GM23338 (cell line): Measurements from ENCODE around the gene PLEKHM2. TPM values are rescaled to one million over a fixed set of nuclear protein-coding genes. Genes with fewer than 3 reads are reported as not detected.
A peak's percentile ranks its signal among the peaks of the same experiment; 100 is the strongest.

Source experiments
- ATAC-seq: fragments of 200-7000 bp; cut with Tn5 transposase; 3 replicates; pipeline ENCODE4 v1.9.1; 2020
- DNase-seq: peaks from one replicate; pipeline ENCODE4 v3.0.0-alpha.2; 2015; ENCODE audit warnings: low spot score
- H2AFZ ChIP-seq: fragments of 200-600 bp; sonication (generic); 2 replicates; pipeline ENCODE4 v1.8.0; 2016; ENCODE audit warnings: antibody characterized with exemption, mild to moderate bottlenecking, moderate library complexity
- H3F3A ChIP-seq: fragments of 200-600 bp; sonication (generic); replicated peaks from 2 replicates; pipeline ENCODE4 v1.8.0; 2017; ENCODE audit warnings: antibody characterized with exemption, mixed run types, low read depth
- H3K27ac ChIP-seq: fragments of 200-600 bp; sonication (generic); 2 replicates; pipeline ENCODE4 v1.6.1; 2016; ENCODE audit warnings: low read depth
- H3K27me3 ChIP-seq: fragments of 200-600 bp; sonication (generic); 2 replicates; pipeline ENCODE4 v1.8.0; 2016; ENCODE audit warnings: mild to moderate bottlenecking, mixed run types, moderate library complexity; ENCODE audit not compliant: insufficient read depth
- H3K36me3 ChIP-seq: fragments of 200-600 bp; sonication (generic); 2 replicates; pipeline ENCODE4 v1.8.0; 2016; ENCODE audit warnings: mild to moderate bottlenecking; ENCODE audit not compliant: insufficient read depth
- H3K4me1 ChIP-seq: fragments of 200-600 bp; sonication (generic); 2 replicates; pipeline ENCODE4 v1.8.0; 2016; ENCODE audit warnings: mild to moderate bottlenecking, moderate library complexity; ENCODE audit not compliant: insufficient read depth
- H3K4me2 ChIP-seq: fragments of 200-600 bp; sonication (generic); 2 replicates; pipeline ENCODE4 v1.7.1; 2017; ENCODE audit warnings: mixed run types
- H3K4me3 ChIP-seq: fragments of 200-600 bp; sonication (generic); 2 replicates; pipeline ENCODE4 v1.6.1; 2016; ENCODE audit warnings: mixed run types
- H3K79me2 ChIP-seq: fragments of 200-600 bp; sonication (generic); replicated peaks from 2 replicates; pipeline ENCODE4 v1.8.0; 2017; ENCODE audit warnings: mild to moderate bottlenecking; ENCODE audit not compliant: insufficient read depth
- H3K9me2 ChIP-seq: fragments of 200-600 bp; sonication (generic); 2 replicates; pipeline ENCODE4 v1.8.0; 2017; ENCODE audit not compliant: insufficient read depth
- H4K20me1 ChIP-seq: fragments of 200-600 bp; sonication (generic); replicated peaks from 2 replicates; pipeline ENCODE4 v1.8.0; 2017; ENCODE audit warnings: mild to moderate bottlenecking; ENCODE audit not compliant: insufficient read depth
- H3K27ac Mint-ChIP-seq: 2 replicates; pipeline ENCODE4 v1.8.0; 2020; ENCODE audit warnings: inconsistent platforms, mild to moderate bottlenecking, moderate library complexity, mixed read lengths
- H3K27me3 Mint-ChIP-seq: 3 replicates; pipeline ENCODE4 v1.8.0; 2022; ENCODE audit warnings: low read depth, mild to moderate bottlenecking, moderate library complexity, mixed read lengths, inconsistent platforms; ENCODE audit not compliant: insufficient read depth, poor library complexity
- H3K36me3 Mint-ChIP-seq: 3 replicates; pipeline ENCODE4 v1.8.0; 2021; ENCODE audit warnings: low read depth, mild to moderate bottlenecking, inconsistent platforms, moderate library complexity, mixed read lengths
- H3K4me1 Mint-ChIP-seq: 3 replicates; pipeline ENCODE4 v1.8.0; 2020; ENCODE audit warnings: mild to moderate bottlenecking, inconsistent platforms, mixed read lengths
- H3K4me3 Mint-ChIP-seq: 3 replicates; pipeline ENCODE4 v1.8.0; 2021; ENCODE audit warnings: moderate library complexity, mild to moderate bottlenecking, inconsistent platforms, mixed read lengths
- H3K9me3 Mint-ChIP-seq: 3 replicates; pipeline ENCODE4 v1.8.0; 2020; ENCODE audit warnings: moderate library complexity, mild to moderate bottlenecking, inconsistent platforms, mixed read lengths
- CREB1 ChIP-seq: fragments of 250-450 bp; sonication (Bioruptor Pico); IDR thresholded peaks from 2 replicates; pipeline ENCODE4 v1.5.0; 2020; ENCODE audit warnings: low read depth, mild to moderate bottlenecking, moderate library complexity
- CTCF ChIP-seq, 2 experiments: fragments of 200-600 bp in 1 of 2; sonication (generic) in 1 of 2; conservative IDR thresholded peaks; 2 replicates each; pipeline versions ENCODE4 v1.5.1 to v1.6.1; 2016 to 2017; ENCODE audit warnings: antibody characterized with exemption in 2 of 2, low read depth in 2 of 2, mild to moderate bottlenecking in 2 of 2, moderate library complexity in 1 of 2
- ETS1 ChIP-seq: IDR thresholded peaks from 2 replicates; pipeline ENCODE4 v1.6.1; 2016; ENCODE audit warnings: antibody characterized with exemption
- EZH2 ChIP-seq: fragments of 200-600 bp; sonication (generic); IDR thresholded peaks from one replicate; pipeline ENCODE4 v1.8.0; 2017; ENCODE audit warnings: antibody characterized with exemption, mild to moderate bottlenecking, low read depth; ENCODE audit not compliant: unreplicated experiment
- EZH2phosphoT487 ChIP-seq: fragments of 200-600 bp; sonication (generic); IDR thresholded peaks from one replicate; pipeline ENCODE4 v1.8.1; 2018; ENCODE audit warnings: antibody characterized with exemption; ENCODE audit not compliant: unreplicated experiment
- JUNB ChIP-seq: IDR thresholded peaks from one replicate; pipeline ENCODE4 v1.6.1; 2016; ENCODE audit warnings: antibody characterized with exemption; ENCODE audit not compliant: unreplicated experiment
- NANOG ChIP-seq: IDR thresholded peaks from 2 replicates; pipeline ENCODE4 v1.6.1; 2016; ENCODE audit warnings: antibody characterized with exemption, borderline replicate concordance
- POLR2AphosphoS5 ChIP-seq: IDR thresholded peaks from 2 replicates; pipeline ENCODE4 v1.6.1; 2016; ENCODE audit warnings: antibody characterized with exemption, low read depth
- REST ChIP-seq: IDR thresholded peaks from one replicate; pipeline ENCODE4 v1.6.1; 2018; ENCODE audit warnings: antibody characterized with exemption; ENCODE audit not compliant: unreplicated experiment
- STAT1 ChIP-seq: IDR thresholded peaks from one replicate; pipeline ENCODE4 v1.6.1; 2016; ENCODE audit warnings: antibody characterized with exemption; ENCODE audit not compliant: unreplicated experiment
- ZNF114 ChIP-seq: fragments of 250-450 bp; sonication (Bioruptor Pico); IDR thresholded peaks from 2 replicates; pipeline ENCODE4 v1.5.0; 2020; ENCODE audit warnings: mild to moderate bottlenecking, moderate library complexity
- ZNF331 ChIP-seq: fragments of 250-450 bp; sonication (Bioruptor Pico); IDR thresholded peaks from 2 replicates; pipeline ENCODE4 v1.5.0; 2020; ENCODE audit warnings: low read depth, mild to moderate bottlenecking, moderate library complexity
- ZNF462 ChIP-seq: fragments of 250-450 bp; sonication (Bioruptor Pico); IDR thresholded peaks from 2 replicates; pipeline ENCODE4 v1.5.0; 2020; ENCODE audit warnings: mild to moderate bottlenecking, moderate library complexity
- polyA plus RNA-seq: library from polyadenylated mRNA; unstranded; fragments of >200 nt; fragmentation: Nextera tagmentation; extraction: Ambion mirVana; gene quantifications from 2 replicates; pipeline ENCODE4 v1.2.1, GENCODE V29; 2016
- total RNA-seq: library from RNA; depleted of rRNA; stranded (reverse); fragments of >200 nt; shearing (Covaris generic); gene quantifications from 2 replicates; pipeline ENCODE4 v1.2.3, GENCODE V29; 2014

Gene PLEKHM2
- total and polyA plus RNA-seq, 2 experiments from 2014 or later = 11.2 to 40.0 TPM

GRCh38 chr1:15755021-15755645 is 71.0 kb downstream of the PLEKHM2 start:
- Mint-ChIP-seq H3K27me3 (peaks cover 28% of the 10 kb centered on the region), H3K9me3 (no peaks in the 10 kb centered on the region), H3K4me3 (no peak overlapping the region; the same call in 2 of the 3 replicates), H3K4me1 (peaks cover 31% of the 10 kb centered on the region), H3K36me3 (peaks cover 3% of the 10 kb centered on the region; the same call in 2 of the 3 replicates), H3K27ac (no peak overlapping the region)
- Histone ChIP-seq H3K36me3 (no peaks in the 10 kb centered on the region), H3K27me3 (no peaks in the 10 kb centered on the region), H3F3A (peaks cover 30% of the 10 kb centered on the region), H4K20me1 (no peaks in the 10 kb centered on the region), H3K4me3 (no peak overlapping the region), H3K9me2 (no peaks in the 10 kb centered on the region), H3K4me1 (peaks cover 30% of the 10 kb centered on the region), H3K4me2 (peak overlapping the region; percentile 57; the same call in 1 of the 2 replicates), H2AFZ (no peak overlapping the region), H3K79me2 (peaks cover 12% of the 10 kb centered on the region), H3K27ac (no peak overlapping the region)
- DNase-seq (no peak), ATAC-seq (no peak)
- TF ChIP-seq STAT1 = no peak
- TF ChIP-seq NANOG = no peak
- TF ChIP-seq ZNF331 (CRISPR knock-in tag) = no peak
- TF ChIP-seq POLR2AphosphoS5 = no peak
- no peak for TF ChIP-seq CREB1 (CRISPR knock-in tag)
- no peak for TF ChIP-seq ZNF114 (CRISPR knock-in tag)
- no peak for TF ChIP-seq JUNB
- no peak for TF ChIP-seq EZH2phosphoT487
- no peak for TF ChIP-seq ETS1
- no peak for TF ChIP-seq CTCF (conservative IDR thresholded peaks at IDR 0.05; ENCODE audit: low read depth in 2 of 2)
- TF ChIP-seq REST = no peak
- TF ChIP-seq ZNF462 (CRISPR knock-in tag) = no peak
- no peak for TF ChIP-seq EZH2
